C1 segment of cervical spinal cord (tissue), 14 donors: Measurements from ENCODE around the gene CPSF2.

ENCODE experiments used
- DNase-seq, 14 donors: peaks; one replicate each; lab custom pipeline; 2025; lab: John Stamatoyannopoulos, UW

The CPSF2 gene

DNA sequence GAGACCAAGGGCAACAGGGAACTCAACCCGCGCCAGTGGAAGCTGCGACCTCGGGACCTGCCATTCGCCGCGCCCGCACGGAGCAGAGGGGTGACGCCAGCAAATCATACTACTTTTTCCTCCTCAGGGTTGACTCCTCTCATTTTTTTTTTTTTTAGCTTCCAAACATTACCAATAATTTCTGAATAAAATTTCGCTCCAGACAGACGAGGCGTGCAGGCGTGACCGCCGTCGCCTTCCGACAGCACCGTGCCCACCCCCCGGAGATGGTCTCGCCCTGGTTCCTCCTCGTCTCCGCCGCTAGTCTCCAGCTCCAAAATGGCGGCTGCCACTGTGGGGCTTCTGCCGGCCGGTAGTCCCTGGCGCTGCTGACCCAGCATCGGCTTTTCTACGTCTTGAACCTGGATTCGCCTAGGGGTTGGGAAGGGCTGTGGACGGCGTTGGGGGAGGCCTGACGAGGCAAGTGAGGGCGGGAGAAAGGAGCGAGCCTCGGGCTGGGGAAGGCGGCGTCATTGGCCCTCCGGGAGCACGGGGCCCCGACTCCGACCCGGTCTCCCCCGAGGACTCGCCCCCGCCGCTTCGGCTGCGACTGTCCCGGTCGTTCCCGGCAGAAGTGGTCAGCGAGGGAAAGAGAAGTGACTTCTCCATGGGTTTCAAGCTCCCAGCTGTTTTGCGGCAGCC lies at the start of gene CPSF2, which contains the start of gene NDUFB1:
Gene CPSF2 (plus strand): TSS at position 300 of the 681 bp plus-strand sequence. CDS start 9,016 bp downstream, outside the sequence.
Gene NDUFB1 (minus strand): TSS at position 37 of the 681 bp plus-strand sequence. CDS start 4,069 bp downstream, outside the sequence.
- DNase-seq = peak; percentile 67 to 97 (median 88)

DNA sequence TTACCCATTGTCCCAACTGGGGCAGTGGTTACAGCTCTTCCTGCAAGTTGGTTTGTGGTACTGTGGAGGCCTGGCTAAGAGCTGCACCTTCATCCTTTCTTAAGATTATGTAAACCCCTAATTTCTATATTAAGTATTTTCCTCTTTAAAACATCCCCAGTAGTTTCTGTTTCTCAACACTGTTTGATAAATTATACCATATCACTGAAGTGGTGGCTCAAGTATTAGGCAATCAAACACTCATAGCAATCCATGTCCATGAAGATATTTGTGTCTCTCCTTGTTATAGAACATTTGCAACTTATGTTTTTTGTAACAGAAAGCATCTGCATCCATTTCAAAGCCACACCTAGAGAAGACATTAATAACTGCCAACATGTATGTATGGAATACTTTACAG lies 47.2 kb upstream of the CPSF2 start:
- no peak for DNase-seq

- DNase-seq = no peak
Measured at GRCh38 chr14:92088494-92088893, 33.3 kb upstream of the CPSF2 start.

DNA sequence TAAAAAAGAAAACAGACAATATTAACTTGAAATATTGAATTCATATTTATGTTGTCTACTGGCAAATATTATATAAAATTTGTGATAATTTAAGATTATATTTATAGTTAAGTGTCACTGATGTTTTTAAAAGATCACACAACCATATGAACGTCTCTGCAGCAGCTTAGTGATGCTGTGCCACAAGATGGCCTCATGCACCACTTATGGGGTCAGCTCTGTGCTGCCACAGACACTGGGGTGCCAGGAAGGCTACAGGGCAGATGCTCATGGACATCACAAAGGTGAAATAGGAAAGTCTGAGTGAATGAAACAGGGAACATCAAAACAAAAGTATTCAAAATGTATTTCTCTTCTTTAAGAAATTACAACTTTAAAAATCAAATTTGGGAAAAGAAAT lies 28.4 kb upstream of the CPSF2 start:
- no peak for DNase-seq

- no peak for DNase-seq
Measured at GRCh38 chr14:92099802-92100201, 22.0 kb upstream of the CPSF2 start.

DNA sequence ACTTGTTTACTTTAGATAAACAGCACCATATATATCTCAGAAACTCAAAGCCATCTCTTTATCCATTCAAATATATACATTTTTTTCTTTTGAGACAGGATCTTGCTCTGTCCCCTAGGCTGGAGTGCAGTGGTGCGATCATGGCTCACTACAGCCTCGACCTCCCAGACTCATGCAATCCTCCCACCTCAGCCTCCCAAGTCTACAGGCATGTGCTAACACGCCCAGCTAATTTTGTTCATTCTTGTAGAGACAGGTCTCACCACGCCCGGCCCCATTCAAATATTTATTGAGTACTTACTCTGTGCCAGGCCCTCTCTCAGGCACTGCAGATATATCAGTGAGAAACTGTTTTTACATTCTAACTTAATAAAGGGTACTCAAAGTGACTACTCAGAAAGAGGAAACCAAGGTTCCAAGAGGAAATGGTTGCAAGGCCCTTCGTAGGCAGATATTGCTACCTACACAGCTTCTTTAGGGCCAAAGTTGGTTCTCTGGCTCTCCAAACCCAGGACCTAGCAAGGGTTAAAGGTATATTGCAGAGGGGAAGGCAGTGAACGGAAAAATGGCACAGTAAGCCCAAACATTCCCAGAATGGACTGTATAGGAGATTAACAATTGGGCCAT lies 18.3 kb upstream of the CPSF2 start:
- no peak for DNase-seq

DNA sequence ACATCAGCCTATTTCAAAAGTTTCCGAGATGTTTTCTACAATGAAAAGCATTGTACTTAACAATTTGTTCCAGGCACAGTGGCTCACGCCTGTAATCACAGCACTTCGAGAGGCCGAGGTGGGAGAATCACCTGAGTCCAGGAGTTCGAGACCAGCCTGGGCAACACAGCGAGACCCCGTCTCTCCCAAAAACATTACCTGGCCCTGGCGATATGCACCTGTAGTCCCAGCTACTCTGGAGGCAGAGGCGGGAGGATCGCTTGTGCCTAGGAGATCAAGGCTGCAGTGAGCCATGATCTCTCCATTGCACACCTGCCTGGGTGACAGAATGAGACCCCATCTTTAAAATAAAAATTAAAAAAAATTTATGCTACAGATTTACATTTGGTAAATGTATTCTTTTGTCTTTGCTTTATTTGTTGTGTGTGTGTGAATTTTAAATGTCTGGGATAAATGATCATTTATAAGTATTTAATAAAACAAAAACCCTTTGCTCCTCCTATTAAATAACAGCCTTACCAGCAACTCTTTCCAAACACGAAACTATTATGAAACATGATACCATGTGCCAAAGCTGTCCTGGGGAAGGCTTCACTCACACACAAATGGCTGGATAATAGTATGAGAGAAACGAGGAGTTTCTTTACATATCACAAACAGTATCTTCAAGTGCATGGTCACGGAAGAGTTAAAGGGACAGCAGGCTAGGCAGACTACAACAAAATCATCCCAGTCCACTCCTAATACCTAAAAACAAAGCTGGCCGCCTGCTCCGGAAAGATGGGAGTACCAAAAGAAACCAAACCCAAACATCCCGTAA lies 16.5 kb upstream of the CPSF2 start:
- DNase-seq = peak in 1 of 14 donors; percentile 28

GRCh38 chr14:92105893-92106142 lies 16.0 kb upstream of the CPSF2 start:
- peak in 6 of 14 donors; percentile 52 to 77 (median 64) for DNase-seq

DNA sequence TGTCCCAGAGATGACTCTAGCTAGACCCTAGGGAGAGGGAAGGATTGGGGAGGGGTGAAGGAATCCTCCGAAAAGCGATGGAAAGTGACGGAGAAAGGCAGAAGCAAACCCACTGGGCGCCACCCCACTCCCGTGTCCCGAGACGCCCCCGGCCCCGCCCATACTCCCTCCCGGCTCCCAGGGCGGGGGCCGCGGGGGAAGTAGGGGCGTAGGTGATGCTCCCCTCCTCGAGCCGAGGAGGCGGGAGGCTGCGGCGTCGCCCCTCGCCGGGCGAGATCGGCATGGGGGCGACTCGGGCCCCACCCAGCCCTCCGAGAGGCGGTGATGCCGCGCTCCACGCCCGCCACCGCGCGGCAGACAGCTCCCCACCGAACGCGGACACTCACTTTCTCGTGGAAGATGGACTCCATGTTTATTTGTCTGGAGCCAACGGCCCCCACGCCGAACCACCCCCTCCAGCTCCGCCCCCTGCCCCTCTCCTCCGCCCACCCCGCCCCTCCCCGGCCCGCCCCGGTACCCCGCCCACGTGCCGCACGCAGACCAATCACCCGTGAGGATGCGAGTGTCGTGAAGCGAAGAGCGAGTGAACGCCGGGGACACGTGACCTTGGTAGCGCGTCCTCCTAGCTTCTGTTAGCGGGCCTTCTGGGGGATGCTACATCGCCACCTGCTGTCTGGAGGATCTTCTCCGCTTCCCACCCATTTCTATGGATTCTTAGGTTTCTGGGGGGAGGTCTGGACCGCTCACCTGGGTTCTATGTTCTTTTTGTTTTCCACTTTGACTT lies 15.4 kb upstream of the CPSF2 start, which contains the start of gene ATXN3:
Gene ATXN3 (minus strand): TSS at position 440 of the 784 bp plus-strand sequence. CDS start 30 bp downstream, at position 410.
- DNase-seq = peak; percentile 74 to 96 (median 93)

GRCh38 chr14:92108345-92109254 lies 13.2 kb upstream of the CPSF2 start:
- peak in 1 of 14 donors; percentile 1 for DNase-seq

GRCh38 chr14:92109490-92109889 lies 12.3 kb upstream of the CPSF2 start:
- DNase-seq = no peak

- peak in 3 of 14 donors; percentile 39 to 86 (median 79) for DNase-seq
Measured at GRCh38 chr14:92121207-92121669, 531 bp upstream of the CPSF2 start.

DNA sequence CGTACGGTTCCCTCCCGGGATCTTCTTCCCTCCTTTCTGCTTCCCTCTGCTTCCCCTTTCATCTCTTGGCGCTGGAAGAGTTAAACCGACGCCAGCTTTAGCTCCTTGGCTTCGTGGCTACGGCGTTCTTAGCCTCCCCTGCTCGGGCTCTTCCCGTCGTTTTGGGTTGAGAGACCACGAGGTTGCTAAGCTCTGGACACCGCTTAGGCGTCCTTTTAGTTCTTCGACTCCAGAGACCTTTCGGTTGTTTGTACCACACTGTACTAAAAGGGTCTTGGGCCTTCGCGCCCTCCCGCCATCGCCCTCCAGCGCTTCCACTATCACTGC lies 545 bp downstream of the CPSF2 start:
- peak in 5 of 14 donors; percentile 38 to 61 (median 51) for DNase-seq

DNA sequence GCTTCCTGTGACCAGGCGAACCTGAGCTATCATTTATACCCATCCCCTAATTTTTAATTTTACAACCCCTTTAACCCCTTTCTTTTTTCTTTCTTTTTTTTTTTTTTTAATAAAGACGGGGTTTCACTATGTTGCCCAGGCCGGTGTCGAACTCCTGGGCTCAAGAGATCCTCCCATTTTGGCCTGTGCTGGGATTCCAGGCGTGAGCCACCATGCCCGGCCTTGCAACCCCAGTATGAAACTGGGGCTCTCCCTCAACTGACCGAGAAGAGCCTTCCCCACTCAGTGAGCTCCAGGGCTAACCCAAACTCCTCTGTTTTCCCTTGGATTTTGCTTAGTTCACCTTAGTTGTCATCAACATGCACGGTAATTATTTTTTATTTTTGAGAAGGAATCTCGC lies 992 bp downstream of the CPSF2 start:
- no peak for DNase-seq

- no peak for DNase-seq
Measured at GRCh38 chr14:92134456-92134855, 12.7 kb downstream of the CPSF2 start.

DNA sequence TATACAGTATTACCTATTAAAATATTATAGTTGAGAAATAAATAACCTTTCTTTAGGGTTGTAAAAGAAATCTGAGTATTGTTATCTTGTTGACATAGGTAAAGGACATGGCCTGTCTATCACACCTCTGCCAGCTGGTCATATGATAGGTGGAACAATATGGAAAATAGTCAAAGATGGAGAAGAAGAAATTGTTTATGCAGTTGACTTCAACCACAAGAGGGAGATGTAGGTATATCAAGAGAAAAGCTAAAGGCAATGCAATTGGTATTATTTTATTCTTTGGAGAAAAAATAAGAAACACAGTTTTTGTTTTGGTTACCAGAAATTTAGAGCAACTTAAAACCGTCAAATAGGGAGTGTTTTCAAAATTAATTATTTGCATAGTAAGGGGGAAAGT lies 13.5 kb downstream of the CPSF2 start:
- DNase-seq = peak in 1 of 14 donors; percentile 0

- DNase-seq = no peak
Measured at GRCh38 chr14:92143309-92143708, 21.5 kb downstream of the CPSF2 start.

GRCh38 chr14:92143962-92144361 lies 22.2 kb downstream of the CPSF2 start:
- DNase-seq = no peak

DNA sequence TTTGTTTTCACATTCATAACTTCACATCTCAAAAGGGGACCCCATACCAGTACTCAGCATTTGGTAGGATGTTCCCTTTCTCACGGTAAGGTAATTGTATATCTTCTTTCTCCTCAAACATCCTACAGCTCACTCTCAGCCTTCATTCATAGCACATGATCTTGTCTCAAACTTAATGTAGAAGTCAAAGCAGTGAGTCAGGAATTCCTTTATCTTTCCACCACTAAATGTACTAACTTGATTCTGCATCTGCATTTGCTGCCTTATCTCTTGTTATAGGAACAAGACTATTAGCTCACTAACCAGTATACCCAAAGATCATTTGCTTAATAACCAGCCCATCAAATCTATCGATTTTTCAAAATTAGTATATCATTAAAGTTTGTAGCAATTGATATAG lies 22.9 kb downstream of the CPSF2 start:
- no peak for DNase-seq

GRCh38 chr14:92153581-92153980 lies 31.8 kb downstream of the CPSF2 start:
- DNase-seq = no peak
